Measurements from ENCODE around the gene IL6ST.
"Not testable (repeated sequence)": the region's sequence is repeated elsewhere in the genome, so short reads cannot be mapped to it uniquely, and the experiment has no call there.

Gene IL6ST

DNA sequence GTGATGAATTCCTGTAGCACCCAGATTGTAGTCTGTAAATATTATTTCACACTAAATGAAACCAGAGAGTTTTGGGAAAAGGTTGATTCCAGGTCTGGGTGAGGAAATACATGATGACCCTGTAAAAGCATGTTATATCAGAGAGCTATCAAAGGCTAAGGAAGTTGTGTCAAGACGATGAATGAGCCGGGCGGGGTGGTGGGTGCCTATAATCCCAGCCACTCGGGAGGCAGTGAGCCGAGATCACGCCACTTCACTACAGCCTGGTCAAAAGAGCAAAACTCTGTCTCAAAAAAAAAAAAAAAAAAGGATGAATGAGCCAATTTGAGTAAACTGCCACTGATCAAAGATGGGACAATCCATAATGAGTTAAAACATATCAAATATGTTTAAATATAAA is 29.2 kb downstream of the IL6ST start:
- Histone ChIP-seq H3K9ac (ENCODE audit: low read length) (no peak overlapping the region), H3K27ac (ENCODE audit: low read depth, low read length) (no peak overlapping the region), H3K9me3 (ENCODE audit: control insufficient read depth, insufficient read depth, low read depth, low read length) (no peaks in the 10 kb centered on the region), H3K4me3 (ENCODE audit: low read depth, low read length) (no peak overlapping the region), H3K27me3 (ENCODE audit: control insufficient read depth, insufficient read depth, low read length) (no peaks in the 10 kb centered on the region), H3K4me1 (ENCODE audit: control insufficient read depth, insufficient read depth, low read length) (no peaks in the 10 kb centered on the region), H3K36me3 (ENCODE audit: control insufficient read depth, insufficient read depth, low read length) (peaks cover 41% of the 10 kb centered on the region; the same call in 1 of the 2 replicates)

DNA sequence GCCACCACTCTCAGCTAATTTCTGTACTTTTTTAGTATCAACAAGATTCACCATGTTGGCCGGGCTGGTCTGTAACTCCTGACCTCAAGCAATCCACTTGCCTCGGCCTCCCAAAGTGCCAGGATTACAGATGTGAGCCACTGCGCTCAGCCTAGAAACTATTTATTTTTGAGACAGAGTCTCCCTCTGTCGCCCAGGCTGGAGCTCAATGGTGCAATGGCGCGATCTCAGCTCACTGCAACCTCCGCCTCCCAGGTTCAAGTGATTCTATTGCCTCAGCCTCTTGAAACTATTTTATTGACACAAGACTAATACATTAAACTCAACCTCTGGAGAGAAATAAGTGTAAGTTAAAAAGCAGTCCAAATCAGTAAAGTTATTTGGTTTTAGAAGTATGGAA is 34.0 kb downstream of the IL6ST start:
- H3K9me3 ChIP-seq (ENCODE audit: control insufficient read depth, insufficient read depth, low read depth, low read length), result no peaks in the 10 kb centered on the region
- H3K27ac ChIP-seq (ENCODE audit: low read depth, low read length), result no peak overlapping the region
- H3K36me3 ChIP-seq (ENCODE audit: control insufficient read depth, insufficient read depth, low read length), result peaks cover 56% of the 10 kb centered on the region
- H3K27me3 ChIP-seq (ENCODE audit: control insufficient read depth, insufficient read depth, low read length), result no peaks in the 10 kb centered on the region
- H3K4me1 ChIP-seq (ENCODE audit: control insufficient read depth, insufficient read depth, low read length), result no peaks in the 10 kb centered on the region
- no peak overlapping the region for H3K4me3 ChIP-seq (ENCODE audit: low read depth, low read length)
- no peak overlapping the region for H3K9ac ChIP-seq (ENCODE audit: low read length)

DNA sequence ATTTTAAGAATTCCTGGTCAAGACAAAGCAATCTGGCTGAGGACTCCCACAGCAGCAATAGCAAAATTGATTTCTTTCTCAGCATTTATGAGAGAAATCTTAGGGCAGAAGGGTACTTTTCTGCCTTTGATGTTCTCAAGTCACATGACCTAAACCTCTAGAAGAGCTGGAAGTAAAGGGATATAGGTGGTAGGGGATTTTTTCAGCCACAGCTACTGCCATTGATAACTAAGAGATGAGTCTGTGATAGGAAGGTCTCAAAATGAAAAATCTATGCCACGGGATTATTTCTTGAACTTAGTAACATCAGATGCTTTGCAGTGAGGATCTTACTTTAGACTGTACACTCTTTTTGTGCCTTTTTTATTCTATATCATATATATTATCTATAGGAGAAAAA is 35.6 kb downstream of the IL6ST start:
- Histone ChIP-seq H3K4me1 (ENCODE audit: control insufficient read depth, insufficient read depth, low read length) (no peaks in the 10 kb centered on the region), H3K27ac (ENCODE audit: low read depth, low read length) (no peak overlapping the region), H3K9ac (ENCODE audit: low read length) (no peak overlapping the region), H3K9me3 (ENCODE audit: control insufficient read depth, insufficient read depth, low read depth, low read length) (no peaks in the 10 kb centered on the region), H3K36me3 (ENCODE audit: control insufficient read depth, insufficient read depth, low read length) (peaks cover 70% of the 10 kb centered on the region), H3K27me3 (ENCODE audit: control insufficient read depth, insufficient read depth, low read length) (no peaks in the 10 kb centered on the region), H3K4me3 (ENCODE audit: low read depth, low read length) (no peak overlapping the region)

DNA sequence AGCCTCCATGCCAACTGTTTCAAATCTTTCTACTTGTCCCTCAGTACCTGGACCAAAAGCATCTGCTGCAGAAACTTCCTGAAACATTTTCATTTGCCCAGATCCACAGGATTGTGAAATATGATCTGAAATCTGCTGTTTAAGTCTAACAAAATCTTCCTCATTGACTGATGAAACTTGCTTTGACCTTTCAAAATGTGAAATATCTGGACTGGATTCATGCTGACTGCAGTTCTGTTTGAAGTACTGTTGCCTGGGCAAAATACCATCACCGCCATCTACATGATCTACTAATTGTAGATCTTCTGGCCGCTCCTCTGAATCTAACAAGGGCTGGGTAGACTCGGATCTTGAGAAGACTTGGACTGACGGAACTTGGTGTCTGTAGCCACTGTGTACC is 53.6 kb downstream of the IL6ST start:
- not testable (repeated sequence) for H3K27ac ChIP-seq (ENCODE audit: low read depth, low read length); H3K9me3 ChIP-seq (ENCODE audit: control insufficient read depth, insufficient read depth, low read depth, low read length); H3K9ac ChIP-seq (ENCODE audit: low read length); H3K27me3 ChIP-seq (ENCODE audit: control insufficient read depth, insufficient read depth, low read length); H3K4me3 ChIP-seq (ENCODE audit: low read depth, low read length); H3K4me1 ChIP-seq (ENCODE audit: control insufficient read depth, insufficient read depth, low read length)
- H3K36me3 ChIP-seq (ENCODE audit: control insufficient read depth, insufficient read depth, low read length), result peaks cover 31% of the 10 kb centered on the region

DNA sequence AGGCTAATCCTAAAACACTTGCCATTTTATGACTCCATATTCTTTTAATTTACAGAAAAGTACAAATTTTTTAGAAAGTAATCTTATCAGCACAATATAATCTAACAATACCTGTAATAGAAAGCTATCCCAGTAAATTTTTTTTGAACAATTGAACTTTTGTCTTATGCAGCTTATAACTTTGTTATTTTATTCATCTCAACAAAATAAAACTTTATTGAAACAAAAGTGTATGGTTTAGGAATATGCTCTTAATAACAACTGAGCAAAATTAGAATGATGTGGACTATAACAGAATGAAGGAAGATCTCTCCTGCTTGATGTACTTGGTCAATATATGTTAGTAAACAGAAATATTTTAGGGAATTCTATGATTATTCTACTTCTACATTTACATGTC is 57.2 kb downstream of the IL6ST start:
- H3K27ac ChIP-seq (ENCODE audit: low read depth, low read length), result not testable (repeated sequence)

DNA sequence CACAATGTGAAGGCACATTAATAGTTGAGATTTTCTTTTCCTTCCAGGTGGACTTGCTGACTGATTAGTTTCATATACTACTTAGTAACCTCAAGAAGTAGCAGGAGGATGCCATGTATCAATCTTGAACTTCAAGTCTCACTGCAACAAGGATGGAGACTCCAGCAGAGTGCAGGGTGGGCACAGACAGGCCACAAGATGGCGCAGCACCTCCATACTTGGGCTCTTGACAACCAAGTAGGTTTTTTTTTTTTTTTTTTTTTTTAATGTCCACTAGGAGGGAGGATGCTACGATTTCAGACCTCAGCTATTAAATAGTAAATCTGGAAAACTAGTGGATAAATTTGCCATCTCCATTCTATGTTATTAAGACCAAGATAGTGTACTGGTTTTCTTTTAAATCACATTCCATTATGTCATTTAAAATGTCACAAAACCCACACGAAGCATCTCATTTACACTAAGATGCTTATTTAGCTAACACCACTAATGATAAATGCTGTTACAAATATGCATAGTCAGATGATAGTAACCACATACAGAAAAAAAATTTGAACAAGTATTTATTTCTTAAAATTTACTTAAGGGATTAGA is 58.6 kb downstream of the IL6ST start:
- Histone ChIP-seq H3K27me3 (ENCODE audit: control insufficient read depth, insufficient read depth, low read length) (no peaks in the 10 kb centered on the region), H3K4me1 (ENCODE audit: control insufficient read depth, insufficient read depth, low read length) (no peaks in the 10 kb centered on the region), H3K27ac (ENCODE audit: low read depth, low read length) (no peak overlapping the region), H3K36me3 (ENCODE audit: control insufficient read depth, insufficient read depth, low read length) (peaks cover 9% of the 10 kb centered on the region), H3K9ac (ENCODE audit: low read length) (no peak overlapping the region), H3K9me3 (ENCODE audit: control insufficient read depth, insufficient read depth, low read depth, low read length) (no peaks in the 10 kb centered on the region), H3K4me3 (ENCODE audit: low read depth, low read length) (no peak overlapping the region)

More for the DNA sequence above, 57.2 kb downstream of the IL6ST start:
- H3K4me1 ChIP-seq (ENCODE audit: control insufficient read depth, insufficient read depth, low read length); H3K27me3 ChIP-seq (ENCODE audit: control insufficient read depth, insufficient read depth, low read length); H3K9me3 ChIP-seq (ENCODE audit: control insufficient read depth, insufficient read depth, low read depth, low read length); H3K9ac ChIP-seq (ENCODE audit: low read length); H3K4me3 ChIP-seq (ENCODE audit: low read depth, low read length): not testable (repeated sequence)
- H3K36me3 ChIP-seq (ENCODE audit: control insufficient read depth, insufficient read depth, low read length), result peaks cover 21% of the 10 kb centered on the region

DNA sequence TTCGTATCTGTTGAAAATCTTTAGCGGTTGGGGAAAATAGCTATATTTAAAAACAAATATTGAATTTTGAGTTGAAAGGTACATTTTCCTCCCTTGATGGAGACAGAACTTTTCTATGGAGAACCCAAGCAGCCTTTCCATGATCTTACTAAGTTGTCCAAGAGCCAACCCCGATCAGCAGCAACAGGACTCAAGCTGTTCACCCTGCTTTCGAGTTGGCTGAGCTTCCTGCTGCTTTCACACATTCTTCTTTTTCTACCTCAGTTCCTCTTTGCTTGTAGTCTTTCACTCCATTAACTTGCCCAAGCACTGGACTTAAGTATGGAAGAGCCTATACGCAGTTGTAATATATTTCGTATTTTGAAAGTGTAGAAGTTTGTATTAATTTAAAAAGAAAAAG is 59.4 kb downstream of the IL6ST start:
- no peaks in the 10 kb centered on the region for H3K27me3 ChIP-seq (ENCODE audit: control insufficient read depth, insufficient read depth, low read length)
- no peak overlapping the region for H3K9ac ChIP-seq (ENCODE audit: low read length)
- no peak overlapping the region for H3K4me3 ChIP-seq (ENCODE audit: low read depth, low read length)
- no peak overlapping the region for H3K27ac ChIP-seq (ENCODE audit: low read depth, low read length)
- no peaks in the 10 kb centered on the region for H3K9me3 ChIP-seq (ENCODE audit: control insufficient read depth, insufficient read depth, low read depth, low read length)
- H3K4me1 ChIP-seq (ENCODE audit: control insufficient read depth, insufficient read depth, low read length), result no peaks in the 10 kb centered on the region
- peaks cover 2% of the 10 kb centered on the region; the same call in 1 of the 2 replicates for H3K36me3 ChIP-seq (ENCODE audit: control insufficient read depth, insufficient read depth, low read length)

DNA sequence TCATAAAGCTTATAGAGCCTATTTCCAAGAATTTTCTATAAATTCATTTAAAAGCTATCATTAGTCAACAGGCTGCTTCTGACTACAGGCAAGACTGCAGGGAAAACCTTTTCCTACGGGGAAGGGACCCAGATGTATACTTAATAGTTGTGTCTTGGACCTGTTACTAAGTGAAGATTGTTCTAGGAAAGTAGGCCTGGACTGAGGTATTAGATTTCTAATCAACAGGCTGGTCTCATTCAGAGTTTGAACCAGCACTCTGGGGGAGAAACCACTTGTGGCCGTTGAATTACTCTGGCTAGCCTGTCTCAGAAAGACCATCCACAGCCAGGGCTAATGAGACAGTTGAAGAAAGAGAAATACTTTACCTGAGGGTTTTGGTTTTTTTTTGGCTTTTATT is 60.0 kb downstream of the IL6ST start:
- Histone ChIP-seq H3K36me3 (ENCODE audit: control insufficient read depth, insufficient read depth, low read length) (no peaks in the 10 kb centered on the region; the same call in 1 of the 2 replicates), H3K4me3 (ENCODE audit: low read depth, low read length) (no peak overlapping the region), H3K9ac (ENCODE audit: low read length) (no peak overlapping the region), H3K4me1 (ENCODE audit: control insufficient read depth, insufficient read depth, low read length) (no peaks in the 10 kb centered on the region), H3K27me3 (ENCODE audit: control insufficient read depth, insufficient read depth, low read length) (no peaks in the 10 kb centered on the region), H3K9me3 (ENCODE audit: control insufficient read depth, insufficient read depth, low read depth, low read length) (no peaks in the 10 kb centered on the region), H3K27ac (ENCODE audit: low read depth, low read length) (no peak overlapping the region)

DNA sequence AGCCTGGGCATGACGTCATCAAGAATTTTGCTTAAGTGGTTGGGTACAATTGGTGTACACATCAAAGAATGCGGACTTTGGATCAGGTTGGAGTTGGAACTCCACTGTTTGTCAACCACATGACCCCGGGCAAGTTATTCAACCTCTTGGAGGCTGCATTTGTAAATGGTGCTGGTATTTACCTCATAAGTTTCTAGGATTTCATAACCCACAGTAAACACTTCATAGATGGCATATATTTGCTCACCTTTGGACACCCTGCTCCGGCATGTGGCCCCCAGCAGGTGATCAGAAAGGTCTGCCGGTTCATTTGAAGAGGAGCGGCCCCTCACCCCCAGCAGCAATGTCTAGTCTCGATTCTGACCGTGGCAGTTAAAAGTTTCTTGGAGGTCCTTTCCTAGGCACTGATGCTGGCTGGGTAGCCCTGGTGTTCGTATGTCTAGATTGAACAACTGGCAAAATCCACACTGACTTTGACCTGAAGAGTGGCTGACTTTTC is 60.6 kb downstream of the IL6ST start:
- Histone ChIP-seq H3K9ac (ENCODE audit: low read length) (no peak overlapping the region), H3K27ac (ENCODE audit: low read depth, low read length) (no peak overlapping the region), H3K36me3 (ENCODE audit: control insufficient read depth, insufficient read depth, low read length) (no peaks in the 10 kb centered on the region; the same call in 1 of the 2 replicates), H3K4me3 (ENCODE audit: low read depth, low read length) (no peak overlapping the region), H3K4me1 (ENCODE audit: control insufficient read depth, insufficient read depth, low read length) (no peaks in the 10 kb centered on the region), H3K27me3 (ENCODE audit: control insufficient read depth, insufficient read depth, low read length) (no peaks in the 10 kb centered on the region), H3K9me3 (ENCODE audit: control insufficient read depth, insufficient read depth, low read depth, low read length) (no peaks in the 10 kb centered on the region)

DNA sequence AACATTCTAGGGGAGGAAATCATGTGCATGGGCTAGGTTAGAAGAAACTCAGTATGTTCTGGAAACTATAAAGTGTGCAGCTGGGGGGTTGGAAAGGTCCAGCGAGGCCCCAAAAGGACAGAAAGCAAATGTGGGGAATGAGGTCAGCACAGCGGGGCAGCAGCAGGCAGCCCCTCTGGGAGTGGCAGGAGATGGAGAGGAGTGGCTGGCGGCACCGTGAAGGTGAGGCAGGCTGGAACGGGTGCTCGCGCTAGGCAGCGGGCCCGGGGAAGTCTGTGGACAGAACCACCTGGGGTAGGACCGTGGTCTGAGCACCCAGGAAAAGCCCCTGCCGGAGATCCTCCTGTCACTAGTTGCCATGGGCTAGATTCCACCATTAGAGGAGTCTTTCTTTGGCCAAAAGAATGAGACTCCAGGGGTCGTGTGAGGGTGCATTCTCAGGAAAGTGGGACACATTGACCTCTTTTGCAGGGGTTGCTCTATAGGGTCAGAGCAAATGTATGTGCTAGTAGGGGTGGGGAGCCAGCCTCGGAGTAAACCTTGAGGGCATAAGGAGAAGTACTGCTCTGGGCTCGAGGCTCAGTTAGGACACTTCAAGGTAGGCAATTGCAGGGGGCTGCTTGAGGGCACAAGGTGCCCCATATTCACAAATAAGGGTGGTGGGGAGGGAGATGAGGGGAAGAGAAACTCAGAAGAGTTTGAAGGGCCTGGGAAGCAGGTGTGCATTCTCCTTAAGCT is 61.2 kb downstream of the IL6ST start:
- Histone ChIP-seq H3K9me3 (ENCODE audit: control insufficient read depth, insufficient read depth, low read depth, low read length) (no peaks in the 10 kb centered on the region), H3K9ac (ENCODE audit: low read length) (no peak overlapping the region), H3K27me3 (ENCODE audit: control insufficient read depth, insufficient read depth, low read length) (no peaks in the 10 kb centered on the region), H3K27ac (ENCODE audit: low read depth, low read length) (no peak overlapping the region), H3K36me3 (ENCODE audit: control insufficient read depth, insufficient read depth, low read length) (no peaks in the 10 kb centered on the region; the same call in 1 of the 2 replicates), H3K4me3 (ENCODE audit: low read depth, low read length) (no peak overlapping the region), H3K4me1 (ENCODE audit: control insufficient read depth, insufficient read depth, low read length) (no peaks in the 10 kb centered on the region)

DNA sequence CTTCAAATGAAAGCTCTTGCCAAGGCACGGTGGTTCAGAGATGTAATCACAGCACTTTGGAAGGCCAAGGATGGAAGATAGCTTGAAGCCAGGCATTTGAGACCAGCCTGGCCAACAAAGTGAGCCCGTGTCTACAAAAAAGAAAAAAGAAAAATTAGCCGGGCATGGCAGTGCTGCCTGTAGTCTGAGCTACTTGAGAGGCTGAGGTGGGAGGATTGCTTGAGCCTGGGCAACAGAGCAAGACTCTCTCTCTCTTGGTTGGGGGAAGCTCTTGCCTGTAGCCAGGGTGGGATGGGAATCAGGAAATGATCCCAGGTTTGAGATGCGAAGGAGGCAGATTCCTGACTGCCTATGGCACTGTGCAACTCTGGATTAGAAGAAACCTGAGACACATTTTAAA is 62.1 kb downstream of the IL6ST start:
- H3K4me3 ChIP-seq (ENCODE audit: low read depth, low read length), result no peak overlapping the region
- H3K27me3 ChIP-seq (ENCODE audit: control insufficient read depth, insufficient read depth, low read length), result no peaks in the 10 kb centered on the region
- no peaks in the 10 kb centered on the region for H3K4me1 ChIP-seq (ENCODE audit: control insufficient read depth, insufficient read depth, low read length)
- no peaks in the 10 kb centered on the region; the same call in 1 of the 2 replicates for H3K36me3 ChIP-seq (ENCODE audit: control insufficient read depth, insufficient read depth, low read length)
- no peak overlapping the region for H3K9ac ChIP-seq (ENCODE audit: low read length)
- no peaks in the 10 kb centered on the region for H3K9me3 ChIP-seq (ENCODE audit: control insufficient read depth, insufficient read depth, low read depth, low read length)
- H3K27ac ChIP-seq (ENCODE audit: low read depth, low read length), result no peak overlapping the region

Data from HUES6 (cell line).